ENCODE data around the gene OR52B6.
A peak's percentile ranks its signal among the peaks of the same experiment; 100 is the strongest.
"Not testable (repeated sequence)": the region's sequence is repeated elsewhere in the genome, so short reads cannot be mapped to it uniquely, and the experiment has no call there.

The OR52B6 gene

DNA sequence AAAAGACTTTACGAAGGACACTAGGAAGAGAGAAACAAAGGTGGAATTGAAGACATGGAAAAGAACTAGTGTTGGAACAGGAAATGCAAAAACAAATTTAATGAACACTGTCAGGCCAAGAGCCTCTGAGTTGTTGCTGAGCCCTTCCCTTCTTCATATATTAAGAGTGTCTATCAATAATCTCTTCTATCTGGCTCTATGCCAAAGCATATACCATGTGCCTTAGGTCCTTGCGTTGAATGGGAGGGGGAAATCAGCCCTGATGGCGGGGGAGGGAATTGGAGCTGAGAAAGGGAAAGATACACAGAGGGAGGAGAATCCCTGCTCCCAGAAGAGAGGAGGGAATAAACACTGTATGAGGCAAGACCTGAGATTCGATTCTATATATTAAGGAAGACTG, 5.5 kb upstream of the OR52B6 start:
- H3K4me3 Mint-ChIP-seq, result no peak overlapping the region
- no peaks in the 10 kb centered on the region for H3K4me1 Mint-ChIP-seq (ENCODE audit: low read depth)
- no peaks in the 10 kb centered on the region for H3K27me3 Mint-ChIP-seq
- H3K36me3 Mint-ChIP-seq (ENCODE audit: low read depth), result no peaks in the 10 kb centered on the region
- no peak overlapping the region for H3K27ac Mint-ChIP-seq
- no peak for DNase-seq
- H3K9me3 Mint-ChIP-seq, result no peaks in the 10 kb centered on the region

DNA sequence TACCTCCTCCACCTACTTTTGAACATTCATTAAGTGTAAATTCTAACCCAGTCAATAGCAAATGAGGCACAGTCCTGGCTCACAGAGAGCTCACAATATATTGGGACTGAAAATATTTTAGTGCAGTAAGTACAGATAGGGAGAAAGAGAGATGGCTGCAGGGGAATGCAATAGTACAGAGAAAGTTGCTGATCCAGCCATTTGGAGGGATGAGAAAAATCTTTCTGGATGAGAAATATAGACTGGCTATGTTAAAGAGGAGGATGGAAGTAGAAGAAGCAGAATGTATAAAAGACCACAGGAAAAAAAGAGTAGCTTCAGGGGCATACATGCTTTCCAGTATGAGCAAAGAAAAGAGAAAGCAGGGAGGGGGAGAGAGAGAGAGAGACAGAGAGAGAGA, 3.6 kb upstream of the OR52B6 start:
- Mint-ChIP-seq H3K9me3 (no peaks in the 10 kb centered on the region), H3K36me3 (ENCODE audit: low read depth) (no peaks in the 10 kb centered on the region), H3K4me1 (ENCODE audit: low read depth) (no peaks in the 10 kb centered on the region)

DNA sequence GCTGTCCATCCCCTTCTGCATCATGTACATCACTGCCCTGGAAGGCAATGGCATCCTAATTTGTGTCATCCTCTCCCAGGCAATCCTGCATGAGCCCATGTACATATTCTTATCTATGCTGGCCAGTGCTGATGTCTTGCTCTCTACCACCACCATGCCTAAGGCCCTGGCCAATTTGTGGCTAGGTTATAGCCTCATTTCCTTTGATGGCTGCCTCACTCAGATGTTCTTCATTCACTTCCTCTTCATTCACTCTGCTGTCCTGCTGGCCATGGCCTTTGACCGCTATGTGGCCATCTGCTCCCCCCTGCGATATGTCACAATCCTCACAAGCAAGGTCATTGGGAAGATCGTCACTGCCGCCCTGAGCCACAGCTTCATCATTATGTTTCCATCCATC, 337 bp downstream of the OR52B6 start:
- Mint-ChIP-seq H3K4me3 (no peak overlapping the region), H3K27ac (no peak overlapping the region), H3K27me3 (no peaks in the 10 kb centered on the region), H3K9me3 (peaks cover 2% of the 10 kb centered on the region), H3K4me1 (ENCODE audit: low read depth) (no peaks in the 10 kb centered on the region), H3K36me3 (ENCODE audit: low read depth) (no peaks in the 10 kb centered on the region)
- DNase-seq, result no peak

More for the DNA sequence above, 3.6 kb upstream of the OR52B6 start:
- Mint-ChIP-seq H3K27ac (no peak overlapping the region), H3K27me3 (no peaks in the 10 kb centered on the region), H3K4me3 (no peak overlapping the region)
- DNase-seq, result no peak

DNA sequence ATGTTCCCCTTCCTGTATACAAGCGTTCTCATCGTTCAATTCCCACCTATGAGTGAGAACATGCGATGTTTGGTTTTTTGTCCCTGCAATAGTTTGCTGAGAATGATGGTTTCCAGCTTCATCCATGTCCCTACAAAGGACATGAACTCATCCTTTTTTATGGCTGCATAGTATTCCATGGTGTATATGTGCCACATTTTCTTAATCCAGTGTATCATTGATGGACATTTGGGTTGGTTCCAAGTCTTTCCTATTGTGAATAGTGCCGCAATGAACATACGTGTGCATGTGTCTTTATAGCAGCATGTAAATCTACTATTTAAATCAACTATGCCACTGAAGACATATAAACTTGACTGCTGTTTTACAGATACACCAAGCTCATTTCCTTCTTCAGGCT, 3.8 kb downstream of the OR52B6 start:
- H3K9me3 Mint-ChIP-seq; H3K27me3 Mint-ChIP-seq; H3K27ac Mint-ChIP-seq; H3K36me3 Mint-ChIP-seq (ENCODE audit: low read depth); H3K4me3 Mint-ChIP-seq; H3K4me1 Mint-ChIP-seq (ENCODE audit: low read depth); DNase-seq: not testable (repeated sequence)

DNA sequence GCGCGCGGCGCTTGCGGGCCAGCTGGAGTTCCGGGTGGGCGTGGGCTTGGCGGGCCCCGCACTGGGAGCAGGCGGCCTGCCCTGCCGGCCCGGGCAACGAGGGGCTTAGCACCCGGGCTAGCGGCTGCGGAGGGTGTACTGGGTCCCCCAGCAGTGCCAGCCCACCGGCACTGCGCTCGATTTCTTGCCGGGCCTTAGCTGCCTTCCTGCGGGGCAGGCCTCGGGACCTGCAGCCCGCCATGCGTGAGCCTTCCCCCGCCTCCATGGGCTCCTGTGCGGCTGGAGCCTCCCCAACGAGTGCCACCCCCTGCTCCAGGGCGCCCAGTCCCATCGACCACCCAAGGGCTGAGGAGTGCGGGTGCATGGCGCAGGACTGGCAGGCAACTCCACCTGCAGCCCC, 9.2 kb downstream of the OR52B6 start:
- not testable (repeated sequence) for DNase-seq; H3K4me1 Mint-ChIP-seq (ENCODE audit: low read depth); H3K9me3 Mint-ChIP-seq; H3K4me3 Mint-ChIP-seq; H3K27ac Mint-ChIP-seq; H3K27me3 Mint-ChIP-seq; H3K36me3 Mint-ChIP-seq (ENCODE audit: low read depth)

DNA sequence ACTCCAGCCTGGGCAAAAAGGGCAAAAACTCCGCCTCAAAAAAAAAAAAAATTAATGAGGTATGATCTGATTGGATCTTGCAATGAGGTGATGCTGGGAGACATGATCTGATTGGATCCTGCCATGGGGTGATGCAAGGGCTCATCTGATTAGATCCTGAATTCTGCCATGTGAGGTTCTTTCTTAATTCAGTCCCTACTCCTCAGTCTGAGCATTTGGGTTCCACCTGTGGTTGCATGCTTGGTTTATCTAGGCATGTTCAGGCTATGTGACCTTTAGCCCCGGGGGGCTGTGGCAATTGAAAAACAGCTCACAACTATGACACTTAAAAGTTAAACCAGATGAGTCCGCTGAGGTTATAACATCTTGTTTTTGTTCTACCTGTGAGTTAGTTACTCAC, 10.9 kb downstream of the OR52B6 start:
- DNase-seq, result no peak
- no peaks in the 10 kb centered on the region for H3K36me3 Mint-ChIP-seq (ENCODE audit: low read depth)
- H3K4me1 Mint-ChIP-seq (ENCODE audit: low read depth), result peaks cover 5% of the 10 kb centered on the region
- H3K4me3 Mint-ChIP-seq, result no peak overlapping the region
- no peak overlapping the region for H3K27ac Mint-ChIP-seq
- no peaks in the 10 kb centered on the region for H3K9me3 Mint-ChIP-seq
- H3K27me3 Mint-ChIP-seq, result peaks cover 4% of the 10 kb centered on the region

DNA sequence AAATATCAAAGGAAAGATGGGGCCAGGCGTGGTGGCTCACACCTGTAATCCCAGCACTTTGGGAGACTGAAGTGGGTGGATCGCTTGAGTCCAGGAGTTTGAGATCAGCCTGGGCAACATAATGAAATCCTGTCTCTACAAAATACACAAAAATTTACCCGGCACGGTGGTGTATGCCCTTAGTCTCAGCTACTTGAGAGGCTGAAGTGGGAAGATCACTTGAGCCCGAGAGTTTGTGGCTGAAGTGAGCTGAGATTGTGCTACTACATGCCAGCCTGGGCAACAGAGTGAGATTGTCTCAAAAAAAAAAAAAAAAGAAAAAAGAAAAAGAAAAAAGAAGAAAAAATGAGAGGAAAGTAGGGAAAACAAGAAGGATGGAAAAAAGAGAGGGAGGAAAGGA, 11.9 kb downstream of the OR52B6 start:
- Mint-ChIP-seq H3K27ac (no peak overlapping the region), H3K4me1 (ENCODE audit: low read depth) (peaks cover 9% of the 10 kb centered on the region)

DNA sequence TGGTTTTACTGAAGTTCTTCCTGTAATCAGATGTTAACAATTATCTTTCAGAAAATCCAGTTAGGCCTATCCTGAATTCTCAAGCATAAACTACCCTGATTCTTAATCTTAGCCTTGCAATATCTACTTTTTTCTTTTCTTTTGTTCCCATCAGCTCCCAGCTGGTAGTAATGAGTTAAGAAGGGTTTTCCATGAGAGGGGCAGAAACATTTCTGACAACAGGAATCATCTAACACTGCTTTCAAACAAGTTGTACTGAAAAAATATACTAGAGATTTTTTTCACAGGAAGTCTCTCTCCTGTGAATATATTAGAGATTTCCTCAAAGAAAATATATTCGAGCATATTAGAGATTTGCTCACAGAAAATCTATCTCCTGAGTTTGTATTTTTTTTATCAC, 12.5 kb downstream of the OR52B6 start:
- H3K4me3 Mint-ChIP-seq, result no peak overlapping the region
- no peaks in the 10 kb centered on the region for H3K36me3 Mint-ChIP-seq (ENCODE audit: low read depth)
- peaks cover 18% of the 10 kb centered on the region for H3K27me3 Mint-ChIP-seq
- H3K27ac Mint-ChIP-seq, result no peak overlapping the region
- no peaks in the 10 kb centered on the region for H3K9me3 Mint-ChIP-seq
- H3K4me1 Mint-ChIP-seq (ENCODE audit: low read depth), result peaks cover 9% of the 10 kb centered on the region
- DNase-seq, result no peak

More for the DNA sequence above, 11.9 kb downstream of the OR52B6 start:
- no peaks in the 10 kb centered on the region for H3K36me3 Mint-ChIP-seq (ENCODE audit: low read depth)
- no peak overlapping the region for H3K4me3 Mint-ChIP-seq
- DNase-seq, result no peak
- H3K27me3 Mint-ChIP-seq, result peaks cover 13% of the 10 kb centered on the region
- H3K9me3 Mint-ChIP-seq, result no peaks in the 10 kb centered on the region

DNA sequence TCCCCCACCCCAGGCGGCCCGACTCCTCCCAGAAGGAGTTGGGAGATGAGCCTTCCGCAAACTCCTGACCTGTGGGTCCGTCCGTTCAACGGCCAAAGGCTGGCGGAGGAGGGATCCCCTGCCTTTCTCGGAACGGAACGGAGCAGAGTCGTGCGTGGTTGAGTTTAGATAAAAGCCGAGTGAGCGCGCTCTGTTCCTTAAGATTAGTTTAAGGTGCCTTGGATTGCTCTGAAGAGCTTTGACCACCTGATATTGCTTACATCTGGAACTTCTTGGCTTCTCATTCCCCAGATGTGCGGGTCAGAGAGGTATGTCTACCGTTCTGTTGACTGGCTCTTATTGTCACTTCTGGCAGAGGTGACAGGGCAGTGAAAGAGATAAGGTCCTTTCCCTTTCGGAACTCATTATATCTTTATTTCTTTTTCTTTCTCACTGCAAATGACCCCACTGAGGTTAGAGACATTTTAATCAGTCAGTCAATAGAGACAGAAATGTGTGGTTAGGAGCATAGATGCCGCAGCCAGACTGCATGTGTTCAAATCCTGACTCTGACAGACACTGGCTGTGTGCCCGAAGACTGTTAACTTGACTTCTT, 16.0 kb downstream of the OR52B6 start, which contains the start of gene TRIM6:
Gene TRIM6, plus strand, starts transcription at position 31 of the 595 bp plus-strand sequence. Its CDS starts 261 bp downstream, at position 292.
- peaks cover 9% of the 10 kb centered on the region for H3K4me1 Mint-ChIP-seq (ENCODE audit: low read depth)
- H3K27ac Mint-ChIP-seq, result peak within 1 kb of the TSS; percentile 14
- H3K9me3 Mint-ChIP-seq, result no peaks in the 10 kb centered on the region
- no peaks in the 10 kb centered on the region for H3K36me3 Mint-ChIP-seq (ENCODE audit: low read depth)
- peak; percentile 33 for DNase-seq
- H3K4me3 Mint-ChIP-seq, result peak within 1 kb of the TSS; percentile 73
- H3K27me3 Mint-ChIP-seq, result peaks cover 19% of the 10 kb centered on the region

DNA sequence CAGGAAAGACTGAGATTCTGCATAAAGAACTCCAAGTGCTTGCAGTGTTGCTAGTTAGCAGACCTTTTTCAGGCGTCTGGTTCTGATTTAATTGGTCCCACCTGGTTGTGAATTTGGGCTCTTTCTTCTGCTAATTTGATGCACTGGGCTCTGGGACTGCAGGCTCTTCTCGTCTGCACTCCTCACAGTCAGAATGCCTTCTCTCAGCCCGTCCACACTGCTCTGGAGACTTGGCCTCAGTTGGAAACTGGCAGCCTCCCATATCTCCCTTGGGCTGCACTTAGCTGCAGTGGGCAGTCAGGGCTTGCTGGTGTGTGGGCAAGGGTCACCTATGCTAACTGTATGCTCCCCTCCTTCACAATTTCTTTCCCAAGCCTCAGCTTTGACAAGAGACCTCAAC, 17.3 kb downstream of the OR52B6 start:
- H3K4me1 Mint-ChIP-seq (ENCODE audit: low read depth), result peaks cover 9% of the 10 kb centered on the region
- no peaks in the 10 kb centered on the region for H3K9me3 Mint-ChIP-seq
- no peak for DNase-seq
- no peaks in the 10 kb centered on the region for H3K36me3 Mint-ChIP-seq (ENCODE audit: low read depth)
- H3K4me3 Mint-ChIP-seq, result no peak overlapping the region
- H3K27me3 Mint-ChIP-seq, result peaks cover 19% of the 10 kb centered on the region
- no peak overlapping the region for H3K27ac Mint-ChIP-seq

DNA sequence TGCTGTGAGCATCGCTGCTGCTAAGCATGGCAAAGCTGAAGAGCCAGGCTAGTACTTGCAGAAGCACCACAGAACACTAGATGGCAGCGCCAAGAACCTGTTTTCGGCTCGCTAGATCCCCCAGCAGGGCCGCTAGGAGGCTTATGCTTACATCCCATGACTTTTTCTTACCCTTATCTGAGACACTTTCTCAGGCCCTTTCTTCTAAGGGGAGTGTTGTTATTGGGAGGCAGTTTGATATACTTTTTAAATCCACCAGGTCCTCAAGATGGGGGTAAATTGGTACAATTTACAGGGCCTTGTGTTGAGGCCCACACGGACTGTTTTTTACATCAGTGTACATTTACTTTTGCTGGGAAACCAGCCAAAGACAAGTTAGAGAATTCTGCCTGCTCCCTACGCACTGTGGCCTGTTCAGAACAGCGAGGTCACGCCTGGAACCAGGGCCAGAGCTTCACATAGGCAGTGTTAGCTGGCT, 19.7 kb downstream of the OR52B6 start:
- DNase-seq, result peak; percentile 59
- no peaks in the 10 kb centered on the region for H3K36me3 Mint-ChIP-seq (ENCODE audit: low read depth)

DNA sequence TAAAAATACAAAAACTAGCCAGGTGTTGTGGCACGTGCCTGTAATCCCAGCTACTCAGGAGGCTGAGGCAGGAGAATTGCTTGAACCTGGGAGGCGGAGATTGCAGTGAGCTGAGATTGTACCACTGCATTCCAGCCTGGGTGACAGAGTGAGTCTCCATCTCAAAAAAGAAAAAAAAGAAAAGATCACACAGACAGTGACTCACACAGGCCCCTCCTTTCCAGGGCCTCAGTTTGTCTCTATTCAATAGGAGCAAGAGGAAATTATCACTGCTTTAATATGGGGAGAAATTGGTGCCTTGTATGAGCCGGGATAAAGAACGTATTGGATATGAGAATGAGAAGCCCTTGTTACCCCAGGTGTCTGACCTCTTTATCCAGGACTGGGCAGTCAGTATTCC, 22.1 kb downstream of the OR52B6 start:
- not testable (repeated sequence) for DNase-seq; H3K9me3 Mint-ChIP-seq; H3K27ac Mint-ChIP-seq; H3K4me1 Mint-ChIP-seq (ENCODE audit: low read depth); H3K4me3 Mint-ChIP-seq; H3K36me3 Mint-ChIP-seq (ENCODE audit: low read depth); H3K27me3 Mint-ChIP-seq

More for the DNA sequence above, 19.7 kb downstream of the OR52B6 start:
- Mint-ChIP-seq H3K27ac (no peak overlapping the region), H3K4me1 (ENCODE audit: low read depth) (peaks cover 9% of the 10 kb centered on the region), H3K27me3 (peaks cover 19% of the 10 kb centered on the region), H3K4me3 (no peak overlapping the region), H3K9me3 (no peaks in the 10 kb centered on the region)

DNA sequence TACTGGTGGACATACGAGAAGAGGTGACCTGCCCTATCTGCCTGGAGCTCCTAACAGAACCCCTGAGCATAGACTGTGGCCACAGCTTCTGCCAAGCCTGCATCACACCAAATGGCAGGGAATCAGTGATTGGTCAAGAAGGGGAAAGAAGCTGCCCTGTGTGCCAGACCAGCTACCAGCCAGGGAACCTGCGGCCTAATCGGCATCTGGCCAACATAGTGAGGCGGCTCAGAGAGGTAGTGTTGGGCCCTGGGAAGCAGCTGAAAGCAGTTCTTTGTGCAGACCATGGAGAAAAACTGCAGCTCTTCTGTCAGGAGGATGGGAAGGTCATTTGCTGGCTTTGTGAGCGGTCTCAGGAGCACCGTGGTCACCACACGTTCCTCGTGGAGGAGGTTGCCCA, 22.6 kb downstream of the OR52B6 start:
- Mint-ChIP-seq H3K27me3 (no peaks in the 10 kb centered on the region), H3K4me1 (ENCODE audit: low read depth) (no peaks in the 10 kb centered on the region), H3K4me3 (no peak overlapping the region), H3K9me3 (no peaks in the 10 kb centered on the region), H3K36me3 (ENCODE audit: low read depth) (no peaks in the 10 kb centered on the region), H3K27ac (no peak overlapping the region)
- DNase-seq, result no peak

DNA sequence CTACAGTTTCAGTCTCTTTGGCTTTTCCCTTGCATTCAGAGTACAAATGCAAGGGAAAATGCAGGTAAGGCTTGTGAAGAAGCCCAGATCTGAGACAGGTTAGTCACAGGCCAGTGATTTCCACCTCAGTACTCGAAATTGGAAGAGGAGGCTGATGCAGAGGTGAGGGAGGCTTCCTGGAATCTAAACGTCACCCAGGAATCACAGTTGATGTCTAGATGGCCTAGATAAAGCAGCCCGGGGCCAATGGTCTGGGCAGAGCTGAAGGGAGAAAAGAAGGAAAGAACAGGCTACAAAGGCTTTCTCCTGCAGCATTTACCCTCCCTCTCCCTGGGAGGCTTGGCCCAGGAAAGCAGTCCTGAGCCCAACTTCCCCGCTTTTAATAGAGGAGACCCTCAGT, 24.2 kb downstream of the OR52B6 start:
- no peaks in the 10 kb centered on the region for H3K4me1 Mint-ChIP-seq (ENCODE audit: low read depth)
- H3K36me3 Mint-ChIP-seq (ENCODE audit: low read depth), result no peaks in the 10 kb centered on the region
- DNase-seq, result no peak
- H3K4me3 Mint-ChIP-seq, result no peak overlapping the region
- H3K27ac Mint-ChIP-seq, result no peak overlapping the region
- H3K9me3 Mint-ChIP-seq, result no peaks in the 10 kb centered on the region
- H3K27me3 Mint-ChIP-seq, result no peaks in the 10 kb centered on the region

DNA sequence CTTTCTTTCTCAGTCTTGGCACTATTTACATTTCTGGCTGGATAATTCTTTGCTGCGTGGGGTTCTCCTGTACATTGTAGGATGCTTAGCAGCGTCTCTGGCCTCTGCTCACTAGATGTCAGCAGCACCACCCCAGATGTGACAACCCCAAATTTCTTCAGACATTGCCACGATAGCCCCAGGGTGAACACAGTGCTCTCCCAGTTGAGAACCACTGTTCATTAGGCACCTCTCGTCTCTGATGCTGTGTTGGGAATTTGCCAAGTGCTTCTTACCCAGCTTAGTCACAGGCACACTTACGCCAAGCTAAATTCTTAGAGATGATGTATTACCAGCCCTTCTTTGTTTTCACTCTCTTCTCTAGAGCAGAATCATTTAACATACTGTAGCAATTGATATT, 25.2 kb downstream of the OR52B6 start:
- no peaks in the 10 kb centered on the region for H3K9me3 Mint-ChIP-seq
- H3K27me3 Mint-ChIP-seq, result no peaks in the 10 kb centered on the region
- H3K4me1 Mint-ChIP-seq (ENCODE audit: low read depth), result no peaks in the 10 kb centered on the region
- no peaks in the 10 kb centered on the region for H3K36me3 Mint-ChIP-seq (ENCODE audit: low read depth)
- no peak overlapping the region for H3K4me3 Mint-ChIP-seq
- DNase-seq, result no peak
- no peak overlapping the region for H3K27ac Mint-ChIP-seq

DNA sequence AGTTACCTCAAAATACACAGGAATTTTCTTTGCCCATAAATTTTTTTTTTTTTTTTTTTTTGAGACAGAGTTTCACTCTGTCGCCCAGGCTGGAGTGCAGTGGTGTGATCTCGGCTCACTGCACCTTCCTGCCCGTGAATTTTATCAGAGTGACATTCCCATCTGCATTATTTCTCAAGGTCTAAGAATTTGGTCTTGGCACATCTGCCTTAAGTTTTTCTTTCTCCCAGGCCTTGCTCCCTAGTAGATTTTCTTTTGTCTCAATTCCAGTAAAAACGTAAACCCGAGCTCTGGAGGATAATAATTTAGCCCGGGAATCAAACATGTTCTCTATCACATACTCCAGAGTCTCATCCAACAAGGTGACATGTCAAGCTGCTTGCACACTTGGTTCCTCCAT, 28.1 kb downstream of the OR52B6 start:
- no peaks in the 10 kb centered on the region for H3K27me3 Mint-ChIP-seq
- H3K4me3 Mint-ChIP-seq, result no peak overlapping the region
- DNase-seq, result no peak
- H3K27ac Mint-ChIP-seq, result no peak overlapping the region
- H3K36me3 Mint-ChIP-seq (ENCODE audit: low read depth), result no peaks in the 10 kb centered on the region
- H3K9me3 Mint-ChIP-seq, result no peaks in the 10 kb centered on the region
- H3K4me1 Mint-ChIP-seq (ENCODE audit: low read depth), result no peaks in the 10 kb centered on the region
